ENCODE results near the gene SH3D19. TPM values are rescaled to one million over a fixed set of nuclear protein-coding genes. Genes with fewer than 3 reads are reported as not detected.

SH3D19 gene
- total and polyA plus RNA-seq, 9 donors, result 44.0 to 117 (median 91.4) TPM

DNA sequence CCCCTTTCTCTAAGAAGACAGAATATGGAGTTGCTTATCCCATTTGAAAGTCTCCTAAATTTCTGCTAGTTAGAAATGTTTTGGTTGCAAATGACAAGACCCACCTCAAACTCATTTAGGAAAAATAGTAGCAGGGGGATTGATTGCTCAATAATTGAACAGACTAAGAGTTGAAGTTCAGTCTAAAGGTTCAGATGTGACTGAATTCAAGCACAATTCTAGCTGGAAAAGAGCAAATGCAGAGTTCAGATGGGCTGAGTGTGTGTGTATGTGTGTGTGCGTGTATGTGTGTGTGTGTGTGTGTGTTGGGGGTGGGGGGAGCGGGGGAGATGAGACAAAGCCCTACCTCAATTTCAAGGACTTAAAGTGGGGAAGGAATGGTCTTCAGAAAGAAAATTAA, 35.7 kb upstream of the SH3D19 start:
- H3K9me3 ChIP-seq, result no peaks in the 10 kb centered on the region
- H3K36me3 ChIP-seq, result no peaks in the 10 kb centered on the region
- H3K27ac ChIP-seq, result no peak overlapping the region
- 88 to 98% (median 96%) methylated on average over 2 of the region's 2 CpGs for WGBS, 3 donors
- H3K27me3 ChIP-seq, result no peaks in the 10 kb centered on the region
- intact Hi-C loops (cut with DNase I), result loop anchor here in 2 of 4 donors (5.0 to 10.0 kb wide), 2 partner anchors 244 to 246 kb away; no protein-coding TSS in a partner anchor
- TF ChIP-seq EP300 (IDR thresholded peaks at IDR 0.05) (no peak), POLR2A (IDR thresholded peaks at IDR 0.05) (no peak)
- TF ChIP-seq, protein P1, sequence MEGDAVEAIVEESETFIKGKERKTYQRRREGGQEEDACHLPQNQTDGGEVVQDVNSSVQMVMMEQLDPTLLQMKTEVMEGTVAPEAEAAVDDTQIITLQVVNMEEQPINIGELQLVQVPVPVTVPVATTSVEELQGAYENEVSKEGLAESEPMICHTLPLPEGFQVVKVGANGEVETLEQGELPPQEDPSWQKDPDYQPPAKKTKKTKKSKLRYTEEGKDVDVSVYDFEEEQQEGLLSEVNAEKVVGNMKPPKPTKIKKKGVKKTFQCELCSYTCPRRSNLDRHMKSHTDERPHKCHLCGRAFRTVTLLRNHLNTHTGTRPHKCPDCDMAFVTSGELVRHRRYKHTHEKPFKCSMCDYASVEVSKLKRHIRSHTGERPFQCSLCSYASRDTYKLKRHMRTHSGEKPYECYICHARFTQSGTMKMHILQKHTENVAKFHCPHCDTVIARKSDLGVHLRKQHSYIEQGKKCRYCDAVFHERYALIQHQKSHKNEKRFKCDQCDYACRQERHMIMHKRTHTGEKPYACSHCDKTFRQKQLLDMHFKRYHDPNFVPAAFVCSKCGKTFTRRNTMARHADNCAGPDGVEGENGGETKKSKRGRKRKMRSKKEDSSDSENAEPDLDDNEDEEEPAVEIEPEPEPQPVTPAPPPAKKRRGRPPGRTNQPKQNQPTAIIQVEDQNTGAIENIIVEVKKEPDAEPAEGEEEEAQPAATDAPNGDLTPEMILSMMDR (IDR thresholded peaks at IDR 0.05), result no peak
- no peak for DNase-seq
- no peaks in the 10 kb centered on the region for H3K4me1 ChIP-seq (ENCODE audit: insufficient read depth)
- no peak overlapping the region for H3K4me3 ChIP-seq

DNA sequence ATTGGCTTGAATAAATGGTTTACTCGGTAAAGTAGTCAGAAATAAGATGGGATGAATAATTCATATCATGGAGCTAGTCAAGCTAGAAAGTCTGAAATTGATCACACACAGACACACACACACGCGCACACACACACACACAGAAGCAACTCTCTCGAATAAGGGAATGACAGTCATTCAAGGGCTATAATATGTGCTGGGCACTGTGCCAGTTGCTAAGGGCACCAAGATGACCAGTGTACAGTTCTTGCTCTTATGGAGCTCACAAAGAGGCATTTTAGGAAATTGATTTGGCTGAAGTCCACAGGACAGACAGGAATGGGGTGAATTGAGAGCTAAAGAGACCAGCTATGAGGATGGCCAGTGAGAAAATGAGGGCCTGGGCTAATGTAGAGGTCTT, 34.2 kb upstream of the SH3D19 start:
- Histone ChIP-seq H3K9me3 (no peaks in the 10 kb centered on the region), H3K36me3 (no peaks in the 10 kb centered on the region), H3K4me1 (ENCODE audit: insufficient read depth) (no peaks in the 10 kb centered on the region), H3K27me3 (no peaks in the 10 kb centered on the region), H3K27ac (no peak overlapping the region), H3K4me3 (no peak overlapping the region)
- TF ChIP-seq, protein P1 (IDR thresholded peaks at IDR 0.05), result no peak
- no peak for TF ChIP-seq POLR2A (IDR thresholded peaks at IDR 0.05)
- no peak for TF ChIP-seq EP300 (IDR thresholded peaks at IDR 0.05)
- intact Hi-C loops (cut with DNase I), result no loop called here
- DNase-seq, result no peak
- 86 to 88% (median 88%) methylated on average over 4 of the region's 4 CpGs for WGBS, 3 donors

DNA sequence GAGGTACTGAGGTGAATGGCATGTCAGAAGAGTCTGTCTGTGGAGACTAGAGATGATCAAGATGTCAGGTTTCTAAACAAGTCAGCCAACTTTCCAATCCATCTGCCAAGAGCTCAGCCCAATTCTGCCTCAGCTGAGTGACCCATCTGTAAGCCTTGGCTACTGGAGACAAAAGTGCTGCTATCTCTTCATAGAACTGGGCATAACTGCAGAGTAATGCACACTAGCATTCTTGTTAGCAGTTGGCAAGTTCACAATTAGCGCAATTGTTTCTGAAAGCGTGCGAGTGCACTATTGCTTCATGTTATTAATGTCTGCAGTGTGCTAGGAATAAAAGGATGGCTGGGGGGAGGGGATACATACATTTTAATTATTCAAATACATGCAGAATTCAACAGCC, 32.9 kb upstream of the SH3D19 start:
- WGBS, 3 donors, result 92 to 94% (median 94%) methylated on average over 3 of the region's 3 CpGs
- TF ChIP-seq, protein P1 (IDR thresholded peaks at IDR 0.05), result no peak
- TF ChIP-seq POLR2A (IDR thresholded peaks at IDR 0.05) (no peak), EP300 (IDR thresholded peaks at IDR 0.05) (no peak)
- intact Hi-C loops (cut with DNase I), result no loop called here
- Histone ChIP-seq H3K9me3 (no peaks in the 10 kb centered on the region), H3K27ac (no peak overlapping the region), H3K4me3 (no peak overlapping the region), H3K36me3 (no peaks in the 10 kb centered on the region), H3K4me1 (ENCODE audit: insufficient read depth) (no peaks in the 10 kb centered on the region), H3K27me3 (no peaks in the 10 kb centered on the region)
- no peak for DNase-seq

DNA sequence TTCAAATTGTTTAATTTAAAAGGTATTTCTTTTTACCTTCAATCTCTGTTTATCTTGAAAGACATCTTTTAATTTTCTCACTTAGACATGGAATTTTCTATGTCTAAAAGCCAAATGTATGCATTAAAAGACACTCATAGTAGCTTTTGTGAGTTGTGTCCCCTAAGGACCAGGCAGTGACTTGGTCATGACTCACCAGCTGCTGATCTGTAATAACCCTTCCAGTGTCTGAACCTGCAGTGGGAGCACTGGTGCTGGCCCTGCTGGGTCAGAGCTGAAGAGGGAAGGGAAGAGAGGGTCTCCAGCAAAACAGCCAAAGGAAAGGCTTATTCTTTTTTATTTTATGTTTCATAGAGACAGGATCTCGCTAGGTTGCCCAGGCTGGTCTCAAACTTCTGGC, 31.1 kb upstream of the SH3D19 start:
- no peaks in the 10 kb centered on the region for H3K27me3 ChIP-seq
- TF ChIP-seq EP300 (IDR thresholded peaks at IDR 0.05) (no peak), POLR2A (IDR thresholded peaks at IDR 0.05) (no peak)
- TF ChIP-seq, protein P1 (IDR thresholded peaks at IDR 0.05), result no peak
- H3K4me3 ChIP-seq, result no peak overlapping the region
- no peak for DNase-seq
- no peak overlapping the region for H3K27ac ChIP-seq
- intact Hi-C loops (cut with DNase I), result no loop called here
- no peaks in the 10 kb centered on the region for H3K9me3 ChIP-seq
- WGBS, 3 donors, result 92 to 100% (median 92%) methylated on average over 1 of the region's 1 CpG
- H3K36me3 ChIP-seq, result no peaks in the 10 kb centered on the region
- no peaks in the 10 kb centered on the region for H3K4me1 ChIP-seq (ENCODE audit: insufficient read depth)

All from ovary (tissue), 9 donors.